Sciatic nerve (tissue), 2 donors: Measurements from ENCODE around the gene FYN. TPM values are rescaled to one million over a fixed set of nuclear protein-coding genes. Genes with fewer than 3 reads are reported as not detected.

Experiments used
- ATAC-seq: fragments of 200-7000 bp; cut with Tn5 transposase; one replicate; pipeline ENCODE4 v1.9.1; 2020; ENCODE audit warnings: mild to moderate bottlenecking, moderate library complexity
- DNase-seq: peaks from one replicate; pipeline ENCODE4 v3.0.0-alpha.2; 2020; ENCODE audit warnings: low spot score
- intact Hi-C: fragments of 100-400 bp; cut with DNase I; formaldehyde crosslinking; loops from one replicate; pipeline ENCODE4 v1.14.2; 2022
- total RNA-seq: library from RNA; stranded (reverse); fragmentation: NEBNext Ultra II Directional; extraction: Animal tissue kit (Norgen Biotek cat#: 25700); gene quantifications from one replicate; pipeline ENCODE4 v1.2.1, GENCODE V29; 2021
- donor health status: DM: no; HTN: no; CAD: no.
- donor health status: DM: no; HTN: no; CAD: no.

FYN gene
- total RNA-seq, 1 donor from 2014 or later: 173 TPM

- ATAC-seq: no peak
- no peak for DNase-seq
- intact Hi-C loops: no loop called here
Observed at GRCh38 chr6:111861431-111861885, 11.8 kb downstream of the FYN start.

DNA sequence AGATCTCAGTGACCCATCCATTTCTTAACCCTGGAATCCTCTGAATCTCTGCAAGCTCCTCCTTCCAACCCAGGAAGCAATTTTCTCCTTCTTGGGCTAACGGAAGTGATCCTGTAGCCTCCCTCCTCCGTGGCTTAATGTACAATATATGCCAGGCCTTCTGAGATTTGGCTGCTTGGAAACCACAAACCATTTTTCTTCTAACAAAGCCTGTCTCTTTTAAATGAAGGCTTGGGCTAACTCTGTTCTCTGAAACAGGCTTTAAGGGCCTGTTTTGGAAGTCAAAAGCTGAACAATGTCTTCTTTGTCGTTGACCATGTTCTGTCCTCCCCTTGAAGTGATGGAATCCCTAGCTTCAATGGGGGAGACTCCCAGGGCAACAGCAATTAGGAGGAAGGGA is 14.9 kb downstream of the FYN start:
- ATAC-seq: peak; percentile 70
- intact Hi-C loops: no loop called here
- no peak for DNase-seq

DNA sequence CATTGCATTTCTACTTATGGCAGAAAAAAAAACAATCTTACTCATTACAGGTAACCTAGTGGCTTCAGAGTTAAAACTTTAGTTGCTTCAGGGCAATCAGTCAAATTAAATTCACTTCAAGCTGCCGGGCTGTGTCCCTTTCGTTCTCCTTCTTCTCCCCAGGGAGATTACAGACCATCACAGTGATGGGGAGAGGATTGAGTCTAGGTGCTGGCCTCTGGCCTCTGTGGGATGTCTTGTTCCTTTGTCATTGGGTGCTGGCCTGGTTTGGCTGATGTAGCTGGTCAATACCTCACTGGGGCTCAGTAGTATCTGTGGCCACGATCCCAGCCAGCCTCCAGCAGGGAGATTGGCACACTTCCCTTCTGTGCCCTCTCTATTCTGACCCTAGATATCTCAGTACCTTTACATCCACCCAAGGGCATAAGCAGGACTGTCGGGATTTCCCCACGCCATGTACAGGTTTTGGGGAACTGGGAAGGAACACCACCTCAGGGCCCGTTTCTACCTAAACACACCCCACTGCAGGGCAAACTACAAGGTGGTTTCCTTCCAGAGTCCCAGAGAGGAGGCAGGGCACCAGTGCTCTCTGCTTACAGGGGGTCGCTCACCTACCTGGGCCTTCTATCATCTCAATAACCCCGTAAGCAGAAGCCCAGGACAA is 15.4 kb downstream of the FYN start:
- DNase-seq (no peak), ATAC-seq (peak; percentile 14)
- intact Hi-C loops: no loop called here

- ATAC-seq (no peak), DNase-seq (no peak)
- intact Hi-C loops: no loop called here
Observed at GRCh38 chr6:111855753-111856152, 17.5 kb downstream of the FYN start.

DNA sequence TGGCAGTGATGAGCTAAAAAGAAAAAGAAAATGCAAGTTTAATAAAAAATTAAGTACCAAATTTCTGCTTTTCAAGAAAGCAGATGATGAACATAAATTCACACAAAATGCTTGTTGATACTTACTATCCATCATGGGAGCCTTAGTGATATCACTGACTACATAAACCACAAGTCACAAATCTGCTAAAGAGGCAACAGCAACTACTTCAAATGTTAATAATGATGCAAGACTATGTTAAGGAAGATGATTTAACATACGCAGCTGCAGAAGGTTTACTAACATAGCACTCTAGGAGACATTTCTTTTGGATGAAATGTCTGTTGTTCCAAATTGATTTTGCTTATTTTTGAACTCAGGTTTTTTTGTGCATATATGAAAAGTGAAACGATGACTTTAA is 18.6 kb downstream of the FYN start:
- intact Hi-C loops: no loop called here
- DNase-seq (no peak), ATAC-seq (no peak)

GRCh38 chr6:111852725-111853124 is 20.5 kb downstream of the FYN start:
- DNase-seq (no peak), ATAC-seq (peak; percentile 79)
- intact Hi-C loops: no loop called here

- intact Hi-C loops: no loop called here
- peak; percentile 49 for ATAC-seq
- no peak for DNase-seq
Observed at GRCh38 chr6:111850295-111850937, 22.8 kb downstream of the FYN start.

DNA sequence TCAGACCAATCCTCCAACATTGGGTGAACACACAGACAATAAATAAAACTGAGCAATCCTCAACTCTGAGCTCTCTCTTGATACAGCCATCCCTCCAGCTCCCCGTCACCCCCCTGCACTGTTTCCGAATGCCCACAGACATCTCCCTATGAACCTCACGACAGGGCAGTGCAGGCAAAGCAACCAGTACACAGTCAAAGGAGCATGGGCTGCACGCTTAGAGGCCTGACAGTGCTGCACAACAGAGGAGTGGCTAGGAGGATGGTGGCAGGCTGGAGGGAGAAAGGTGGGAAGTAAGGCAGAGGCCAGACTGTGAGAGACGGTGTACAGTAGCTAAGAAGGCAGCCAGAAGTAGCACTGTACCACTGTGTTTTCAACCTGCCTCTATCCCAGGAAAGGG is 24.0 kb downstream of the FYN start:
- intact Hi-C loops: no loop called here
- ATAC-seq: no peak
- no peak for DNase-seq

DNA sequence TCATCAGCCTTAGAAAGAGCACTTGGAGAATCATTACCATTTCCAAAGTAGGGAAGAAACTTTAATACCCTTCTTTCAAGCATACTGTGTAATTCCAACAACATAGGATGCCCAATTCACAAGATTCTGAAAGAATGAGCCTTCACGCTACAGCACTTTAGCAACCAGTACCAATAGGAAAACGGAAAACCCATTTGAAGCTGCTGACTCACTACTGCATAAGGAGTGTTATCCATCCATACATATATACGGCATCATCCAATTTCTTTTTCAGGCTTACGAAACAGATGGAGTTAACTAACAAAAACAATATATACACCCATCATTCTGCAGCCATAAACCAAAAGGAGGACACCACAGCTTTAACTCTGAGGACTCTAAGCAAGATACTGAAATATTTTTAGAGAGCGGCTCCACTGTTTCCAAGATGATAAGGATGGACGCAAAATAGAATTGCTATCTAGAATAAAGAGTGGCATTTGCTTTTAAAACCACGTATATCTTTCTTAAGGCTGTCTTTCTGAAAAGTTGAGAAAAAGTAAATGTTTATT is 24.9 kb downstream of the FYN start:
- DNase-seq (no peak), ATAC-seq (no peak)
- intact Hi-C loops: no loop called here

DNA sequence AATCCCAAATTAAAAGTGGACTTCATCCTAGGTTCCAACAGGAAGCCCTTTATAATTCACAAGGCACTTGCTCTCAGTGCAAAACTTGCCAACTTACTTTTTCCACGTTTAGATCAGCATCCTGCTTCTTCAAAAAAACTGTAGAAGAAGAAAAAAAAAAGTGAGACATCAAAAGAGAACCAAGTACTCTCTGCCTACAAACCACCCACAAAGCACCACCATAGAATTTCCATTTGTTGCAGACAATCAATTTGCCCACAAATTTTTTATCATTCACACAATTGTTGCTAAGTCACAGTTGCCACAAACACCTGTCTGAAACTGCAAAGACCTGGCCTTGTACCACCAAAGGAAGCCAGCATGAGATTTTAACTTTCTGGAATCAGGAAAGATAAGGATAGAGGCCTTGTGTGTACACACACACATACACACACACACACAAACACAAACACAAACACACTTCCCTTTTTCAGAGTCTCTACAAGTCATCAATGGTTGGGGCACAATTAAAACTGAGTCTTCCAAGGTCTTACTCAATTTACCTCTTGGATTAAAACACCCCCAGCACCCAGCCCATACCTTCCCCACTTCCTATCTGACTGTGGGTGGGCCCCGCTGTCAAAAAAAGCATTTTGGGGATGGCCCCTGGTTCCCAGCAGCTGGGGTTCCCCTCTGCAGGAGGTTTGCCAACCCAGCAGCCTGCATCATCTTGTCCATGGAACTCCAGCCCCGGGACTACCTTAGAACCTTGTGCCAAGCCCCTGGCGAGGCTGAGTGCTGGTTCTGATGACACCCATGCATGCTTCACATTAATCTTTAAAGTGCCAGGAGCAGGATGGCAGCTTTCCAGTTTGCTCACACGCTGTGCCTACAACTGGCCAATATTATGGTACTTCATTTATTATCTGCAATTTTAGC is 26.5 kb downstream of the FYN start:
- DNase-seq: no peak
- ATAC-seq: no peak
- intact Hi-C loops: no loop called here

DNA sequence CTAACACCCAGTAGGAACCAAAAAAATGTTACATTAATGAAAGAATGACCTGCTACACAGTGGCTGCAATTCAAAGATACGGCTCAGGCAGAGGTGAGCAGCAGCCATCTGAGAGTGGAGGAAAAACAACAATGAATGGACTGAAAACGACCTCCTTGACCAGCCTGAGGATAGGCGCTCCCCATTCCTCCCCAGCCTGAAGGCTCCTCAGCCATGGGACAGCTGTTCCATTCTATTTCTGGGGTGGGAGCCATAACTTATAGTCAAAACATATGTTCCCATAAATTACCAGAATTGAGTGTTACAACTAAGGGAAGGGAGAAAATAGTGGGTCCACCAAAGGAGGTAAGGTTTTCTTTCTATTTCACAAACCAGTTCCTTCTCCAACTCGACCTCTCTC is 27.2 kb downstream of the FYN start:
- DNase-seq (no peak), ATAC-seq (no peak)
- intact Hi-C loops: no loop called here

- no peak for DNase-seq
- intact Hi-C loops: no loop called here
- no peak for ATAC-seq
Observed at GRCh38 chr6:111845441-111845871, 27.8 kb downstream of the FYN start.

DNA sequence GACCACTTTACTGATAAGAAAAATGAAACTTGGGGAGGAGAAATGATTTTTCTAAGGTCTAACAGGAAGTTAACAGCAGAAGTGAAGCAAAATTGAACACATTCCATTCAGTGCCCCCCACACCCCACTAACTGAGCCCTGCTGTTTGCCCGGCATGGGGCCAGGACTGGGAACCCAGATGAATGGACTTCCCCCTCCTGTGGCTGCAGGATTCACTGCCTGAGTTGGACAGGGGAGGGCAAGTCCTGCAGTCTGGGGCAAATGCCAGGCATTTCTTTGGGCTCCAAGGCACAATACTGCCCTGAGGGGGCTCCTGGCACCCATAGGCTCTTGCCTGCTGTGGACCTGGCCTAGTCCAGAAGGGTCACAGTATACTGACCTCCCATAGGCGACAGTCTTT is 28.3 kb downstream of the FYN start:
- intact Hi-C loops: no loop called here
- DNase-seq (no peak), ATAC-seq (peak; percentile 16)

DNA sequence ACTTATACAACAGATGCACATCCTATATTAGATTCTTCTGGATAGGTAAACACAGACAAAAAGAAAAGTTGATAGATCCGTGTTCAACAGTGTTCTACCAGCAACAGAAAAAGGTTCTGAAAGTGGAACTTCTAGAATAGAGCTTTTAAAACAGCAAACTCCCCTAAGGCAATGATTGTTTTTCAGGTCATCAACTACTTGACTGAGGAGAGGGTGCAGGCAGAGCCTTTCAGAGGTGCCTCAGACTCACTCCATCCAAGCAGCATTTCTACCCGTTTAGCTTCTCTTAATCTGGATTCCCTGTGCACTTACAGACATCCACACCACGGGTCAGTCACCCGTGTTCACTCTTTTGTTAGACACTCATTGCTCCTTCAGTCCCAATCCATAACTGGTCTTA is 28.9 kb downstream of the FYN start:
- intact Hi-C loops: no loop called here
- ATAC-seq (no peak), DNase-seq (no peak)

DNA sequence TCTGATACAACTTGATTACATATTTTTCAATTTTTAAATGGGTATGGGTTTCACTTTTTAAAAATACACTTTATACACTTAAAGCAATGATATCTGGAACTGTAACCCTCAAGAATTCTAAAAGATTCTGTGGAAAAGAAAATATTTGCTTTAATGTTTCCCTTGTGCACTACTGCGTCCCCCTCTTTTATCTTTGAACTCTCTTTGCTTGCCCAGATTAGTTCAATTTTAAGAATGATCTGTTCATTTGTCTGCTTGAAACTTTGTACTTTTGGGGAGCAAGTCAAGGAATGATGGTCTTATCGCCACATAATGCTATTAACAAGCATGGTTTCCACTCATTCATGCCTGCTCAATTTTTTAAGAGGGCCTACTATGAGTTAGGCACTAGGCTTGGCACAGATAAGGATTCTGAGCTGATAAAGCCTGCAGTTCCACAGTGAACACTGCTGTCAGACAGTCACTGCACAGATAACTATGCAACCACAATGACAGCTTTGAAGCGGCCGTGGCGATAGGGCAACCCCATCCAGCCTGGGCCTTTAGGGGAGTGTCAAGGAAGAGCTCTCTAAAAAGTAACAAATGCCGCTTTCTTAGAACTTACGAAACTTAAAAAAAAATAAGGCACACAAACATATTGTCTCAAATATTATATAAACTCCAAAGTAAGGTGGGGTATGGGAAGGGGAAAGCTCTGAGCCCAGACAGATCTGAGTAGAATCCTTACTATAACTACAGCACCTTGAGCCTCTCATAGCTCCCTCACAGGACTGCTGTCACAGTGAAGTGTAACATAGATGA is 29.7 kb downstream of the FYN start:
- intact Hi-C loops: no loop called here
- ATAC-seq (peak; percentile 62), DNase-seq (no peak)

DNA sequence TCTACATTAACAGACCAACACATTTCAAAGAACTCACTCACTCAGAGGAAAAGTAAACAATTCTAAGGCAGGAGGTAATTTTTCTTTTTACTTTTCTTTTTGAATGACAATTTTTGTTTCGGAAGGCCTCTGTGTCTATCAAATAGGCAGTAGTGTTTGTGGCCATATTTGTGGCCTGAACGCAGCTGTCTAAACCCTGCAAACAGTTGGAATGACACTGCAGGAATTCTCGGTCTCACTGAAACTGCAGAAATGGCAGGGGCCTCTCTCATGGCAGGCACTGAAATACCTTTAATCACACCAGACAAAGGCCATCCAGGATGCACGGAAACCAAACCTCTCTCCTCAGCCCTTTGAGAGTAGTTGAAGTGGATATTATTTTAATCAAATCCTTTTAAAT is 30.4 kb downstream of the FYN start:
- intact Hi-C loops: no loop called here
- DNase-seq: no peak
- peak; percentile 52 for ATAC-seq

DNA sequence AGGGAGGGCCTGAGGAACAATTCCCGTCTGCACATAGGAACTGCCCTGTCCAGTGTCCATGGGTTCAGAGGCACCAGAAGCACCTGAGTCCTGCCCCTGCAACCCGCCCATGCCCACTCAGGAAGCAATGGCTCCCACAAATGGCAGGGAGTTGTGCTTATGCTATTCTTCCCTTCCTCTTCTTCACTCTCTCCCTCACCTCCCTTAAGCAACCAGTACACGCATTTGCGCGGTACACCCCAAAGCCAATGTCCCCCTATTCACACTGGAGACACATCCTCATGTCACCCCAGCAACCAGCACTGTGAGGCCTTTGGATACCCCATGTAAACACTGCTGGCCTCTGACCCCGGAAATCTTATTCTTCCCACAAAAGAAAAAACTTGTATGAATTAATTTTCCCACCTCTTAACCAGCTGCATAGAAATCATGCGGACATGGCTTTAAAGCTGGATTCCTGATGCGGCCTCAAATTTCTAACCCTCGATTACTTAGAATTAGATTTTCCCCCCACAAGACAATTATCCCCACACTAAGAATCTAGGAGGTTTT is 30.9 kb downstream of the FYN start:
- DNase-seq (no peak), ATAC-seq (peak; percentile 36)
- intact Hi-C loops: no loop called here

- intact Hi-C loops: no loop called here
- ATAC-seq (peak; percentile 68), DNase-seq (peak; percentile 68)
Observed at GRCh38 chr6:111841822-111842221, 31.4 kb downstream of the FYN start.

DNA sequence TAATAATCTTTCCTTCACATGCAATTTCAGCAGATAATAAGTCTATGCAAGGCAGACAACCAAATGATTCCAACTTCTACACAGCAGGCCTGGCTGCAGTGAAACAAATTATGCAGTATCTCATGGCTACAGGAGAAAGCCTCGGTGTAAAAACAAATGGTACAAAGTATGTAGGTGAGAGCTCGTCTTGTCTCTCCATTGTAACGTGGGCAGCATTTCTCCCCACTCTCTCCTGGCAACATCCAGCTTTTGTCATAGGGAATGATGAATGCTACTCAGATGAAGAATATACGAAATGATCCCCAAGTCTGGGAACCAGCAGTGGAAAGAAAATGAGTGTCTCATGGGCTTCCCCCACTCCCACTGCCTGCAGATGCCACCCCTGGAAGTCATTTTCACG is 32.4 kb downstream of the FYN start:
- ATAC-seq: no peak
- DNase-seq: no peak
- intact Hi-C loops: no loop called here
